ENCODE measurements around the gene EYS. TPM values are rescaled to one million over a fixed set of nuclear protein-coding genes. Genes with fewer than 3 reads are reported as not detected.

EYS gene
- total RNA-seq, 1 experiment from 2014 or later: not detected

- Histone ChIP-seq H3K27ac (ENCODE audit: low read depth, low read length) (no peak overlapping the region), H3K79me2 (ENCODE audit: insufficient read depth, low read length) (no peaks in the 10 kb centered on the region), H2AFZ (ENCODE audit: low read depth, low read length, poor library complexity, severe bottlenecking) (no peak overlapping the region), H3K4me1 (ENCODE audit: control insufficient read depth in 1 of 2, insufficient read depth in 2 of 2, low read length in 2 of 2) (no peaks in the 10 kb centered on the region), H3K9me3 (ENCODE audit: control insufficient read depth in 1 of 2, insufficient read depth in 1 of 2, low read depth in 1 of 2, low read length in 2 of 2) (peaks cover 0 to 31% of the 10 kb centered on the region in 2 experiments; a peak in 2 of 4 replicates), H3K27me3 (ENCODE audit: insufficient read depth, low read length) (no peaks in the 10 kb centered on the region), H3K9ac (ENCODE audit: low read length) (no peak overlapping the region), H3K36me3 (ENCODE audit: control insufficient read depth in 1 of 2, insufficient read depth in 2 of 2, low read length in 2 of 2) (no peaks in the 10 kb centered on the region), H3K4me3 (replicated peaks in 1 of 2; ENCODE audit: low read depth in 1 of 2, low read length in 2 of 2) (no peak overlapping the region), H3K4me2 (ENCODE audit: low read length) (no peak overlapping the region), H4K20me1 (ENCODE audit: insufficient read depth) (no peaks in the 10 kb centered on the region), H3K9me2 (ENCODE audit: insufficient read depth) (no peaks in the 10 kb centered on the region)
- TF ChIP-seq ELF1 (IDR thresholded peaks at IDR 0.05; ENCODE audit: borderline replicate concordance, low read depth) (no peak), EGR1 (IDR thresholded peaks at IDR 0.05; ENCODE audit: low read depth) (no peak), SRF (IDR thresholded peaks at IDR 0.05; ENCODE audit: low read depth) (no peak), ZNF274 (IDR thresholded peaks at IDR 0.05; ENCODE audit: low read depth, low read length) (no peak), POLR2A (IDR thresholded peaks at IDR 0.05; ENCODE audit: borderline replicate concordance, extremely low read depth, insufficient read depth, insufficient read length) (no peak), EZH2phosphoT487 (IDR thresholded peaks at IDR 0.05; ENCODE audit: borderline replicate concordance) (no peak), TCF7L2 (IDR thresholded peaks at IDR 0.05; ENCODE audit: borderline replicate concordance, extremely low read depth, insufficient read depth, insufficient read length) (no peak), POLR2AphosphoS5 (IDR thresholded peaks at IDR 0.05; ENCODE audit: low read depth, low read length) (no peak), ZFX (IDR thresholded peaks at IDR 0.05) (no peak), EZH2 (IDR thresholded peaks at IDR 0.05) (no peak), JUND (IDR thresholded peaks at IDR 0.05) (no peak), CEBPB (IDR thresholded peaks at IDR 0.05; ENCODE audit: low read depth) (no peak), RAD21 (IDR thresholded peaks at IDR 0.05; ENCODE audit: low read depth) (no peak), ZBTB33 (IDR thresholded peaks at IDR 0.05; ENCODE audit: extremely low read depth, insufficient replicate concordance, low read length) (no peak), YY1 (IDR thresholded peaks at IDR 0.05; ENCODE audit: extremely low read depth, insufficient replicate concordance, low read depth, low read length) (no peak), SP1 (IDR thresholded peaks at IDR 0.05; ENCODE audit: low read depth) (no peak)
- TF ChIP-seq, protein P1, sequence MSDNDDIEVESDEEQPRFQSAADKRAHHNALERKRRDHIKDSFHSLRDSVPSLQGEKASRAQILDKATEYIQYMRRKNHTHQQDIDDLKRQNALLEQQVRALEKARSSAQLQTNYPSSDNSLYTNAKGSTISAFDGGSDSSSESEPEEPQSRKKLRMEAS (IDR thresholded peaks at IDR 0.05): no peak
- intact Hi-C loops (cut with micrococcal nuclease): no loop called here
- ChIA-PET RAD21 (ENCODE audit: low non-redundant PET in 1 of 2, low total read pairs in 2 of 2, uncharacterized antibody in 2 of 2, unreplicated experiment in 2 of 2) (no interaction called here), POLR2A (no interaction called here), CTCF (no interaction called here)
- BruUV-seq (replicated peaks): no TSS peak
- no peak for ATAC-seq
- no peak for DNase-seq (ENCODE audit: low read depth, low spot score)
These were observed 73.5 kb downstream of the EYS start for GRCh38 chr6:65633501-65633900.
